GM12872 (cell line): Measurements from ENCODE around the gene NRXN3.

Source experiments
- CTCF ChIP-seq: IDR thresholded peaks from 3 replicates; pipeline ENCODE4 v1.5.1; 2011; ENCODE audit warnings: low read depth, mild to moderate bottlenecking, low read length, moderate library complexity; ENCODE audit not compliant: insufficient read depth

NRXN3 gene

GRCh38 chr14:79080040-79080439 lies 909.9 kb downstream of the NRXN3 start:
- TF ChIP-seq CTCF, result no peak

GRCh38 chr14:79082883-79083282 lies 912.7 kb downstream of the NRXN3 start:
- TF ChIP-seq CTCF, result no peak

GRCh38 chr14:79083356-79083755 lies 913.2 kb downstream of the NRXN3 start:
- no peak for TF ChIP-seq CTCF

- no peak for TF ChIP-seq CTCF
These were observed 914.7 kb downstream of the NRXN3 start for GRCh38 chr14:79084861-79085260.

- TF ChIP-seq CTCF, result no peak
These were observed 919.4 kb downstream of the NRXN3 start for GRCh38 chr14:79089576-79089975.

GRCh38 chr14:79090641-79091180 lies 920.5 kb downstream of the NRXN3 start:
- no peak for TF ChIP-seq CTCF

GRCh38 chr14:79091381-79091963 lies 921.3 kb downstream of the NRXN3 start:
- no peak for TF ChIP-seq CTCF

GRCh38 chr14:79093531-79093930 lies 923.4 kb downstream of the NRXN3 start:
- no peak for TF ChIP-seq CTCF
